HEK293 (cell line): ENCODE data around the gene SEC62.

ENCODE experiments used
- MZF1 ChIP-seq: fragments of 450-650 bp; formaldehyde crosslinking; IDR thresholded peaks from 2 replicates; pipeline ENCODE4 v1.5.1; 2017; ENCODE audit warnings: missing biosample characterization, missing genetic modification characterization, borderline replicate concordance
- SETDB1 ChIP-seq: IDR thresholded peaks from one replicate; pipeline ENCODE4 v1.6.1; 2017; ENCODE audit warnings: mild to moderate bottlenecking, low read length, moderate library complexity, mixed read lengths; ENCODE audit not compliant: insufficient read length
- YY1 ChIP-seq: fragments of 450-650 bp; formaldehyde crosslinking; IDR thresholded peaks from 2 replicates; pipeline ENCODE4 v1.5.1; 2018; ENCODE audit warnings: missing biosample characterization, missing genetic modification characterization
- ZNF274 ChIP-seq, 2 experiments: fragments of 200-500 bp in 1 of 2; fragments of 450-650 bp in 1 of 2; sonication (Bioruptor generic) in 1 of 2; formaldehyde crosslinking in 1 of 2; IDR thresholded peaks; 2 replicates each; pipeline versions ENCODE4 v1.5.1 to v1.6.1; 2014 to 2016; ENCODE audit warnings: borderline replicate concordance in 1 of 2, inconsistent platforms in 1 of 2, low read length in 1 of 2, missing biosample characterization in 1 of 2, missing genetic modification characterization in 1 of 2
- ZNF423 ChIP-seq: fragments of 450-650 bp; formaldehyde crosslinking; IDR thresholded peaks from 2 replicates; pipeline ENCODE4 v1.5.1; 2016; ENCODE audit warnings: missing biosample characterization, missing genetic modification characterization
- ZNF510 ChIP-seq: fragments of 450-650 bp; formaldehyde crosslinking; IDR thresholded peaks from 2 replicates; pipeline ENCODE4 v1.5.1; 2018; ENCODE audit warnings: mild to moderate bottlenecking, missing genetic modification characterization, missing biosample characterization; ENCODE audit not compliant: insufficient replicate concordance
- ZNF623 ChIP-seq: fragments of 450-650 bp; formaldehyde crosslinking; IDR thresholded peaks from 2 replicates; pipeline ENCODE4 v1.5.1; 2016; ENCODE audit warnings: missing biosample characterization, missing genetic modification characterization
- ZNF791 ChIP-seq: fragments of 450-650 bp; formaldehyde crosslinking; IDR thresholded peaks from 2 replicates; pipeline ENCODE4 v1.5.1; 2016; ENCODE audit warnings: missing biosample characterization, missing genetic modification characterization
- TF ChIP-seq, protein P1 (sequence below): fragments of 450-650 bp; formaldehyde crosslinking; IDR thresholded peaks from 2 replicates; pipeline ENCODE4 v1.5.1; 2016; ENCODE audit warnings: missing biosample characterization, missing genetic modification characterization
- TF ChIP-seq, protein P2 (sequence below): fragments of 450-650 bp; formaldehyde crosslinking; IDR thresholded peaks from 2 replicates; pipeline ENCODE4 v1.5.1; 2016; ENCODE audit warnings: missing biosample characterization, missing genetic modification characterization, low read depth

DNA sequence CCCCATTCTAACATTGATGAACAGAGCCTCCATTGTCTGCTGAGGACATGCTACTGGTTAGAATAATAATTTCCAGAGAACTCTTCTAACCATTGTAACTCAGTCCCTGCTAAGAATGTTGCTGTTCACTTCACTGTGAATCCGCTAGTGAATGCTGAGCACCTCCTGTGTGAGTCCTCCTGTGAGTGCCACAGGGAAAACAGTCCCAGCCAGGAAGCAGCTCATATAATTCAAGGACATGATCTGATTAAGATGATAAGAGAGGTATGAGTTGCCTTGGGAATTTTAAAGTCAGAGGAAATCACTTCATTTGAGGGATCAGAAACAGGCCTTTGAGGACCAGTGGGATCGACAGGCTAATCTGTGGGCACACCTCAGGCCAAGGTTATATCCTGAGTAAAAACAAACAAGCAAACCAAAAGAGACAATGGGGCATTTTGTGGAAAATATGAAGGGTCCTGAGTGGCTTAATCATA, 37.3 kb downstream of the SEC62 start:
- TF ChIP-seq, protein P1, sequence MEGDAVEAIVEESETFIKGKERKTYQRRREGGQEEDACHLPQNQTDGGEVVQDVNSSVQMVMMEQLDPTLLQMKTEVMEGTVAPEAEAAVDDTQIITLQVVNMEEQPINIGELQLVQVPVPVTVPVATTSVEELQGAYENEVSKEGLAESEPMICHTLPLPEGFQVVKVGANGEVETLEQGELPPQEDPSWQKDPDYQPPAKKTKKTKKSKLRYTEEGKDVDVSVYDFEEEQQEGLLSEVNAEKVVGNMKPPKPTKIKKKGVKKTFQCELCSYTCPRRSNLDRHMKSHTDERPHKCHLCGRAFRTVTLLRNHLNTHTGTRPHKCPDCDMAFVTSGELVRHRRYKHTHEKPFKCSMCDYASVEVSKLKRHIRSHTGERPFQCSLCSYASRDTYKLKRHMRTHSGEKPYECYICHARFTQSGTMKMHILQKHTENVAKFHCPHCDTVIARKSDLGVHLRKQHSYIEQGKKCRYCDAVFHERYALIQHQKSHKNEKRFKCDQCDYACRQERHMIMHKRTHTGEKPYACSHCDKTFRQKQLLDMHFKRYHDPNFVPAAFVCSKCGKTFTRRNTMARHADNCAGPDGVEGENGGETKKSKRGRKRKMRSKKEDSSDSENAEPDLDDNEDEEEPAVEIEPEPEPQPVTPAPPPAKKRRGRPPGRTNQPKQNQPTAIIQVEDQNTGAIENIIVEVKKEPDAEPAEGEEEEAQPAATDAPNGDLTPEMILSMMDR = no peak
- TF ChIP-seq SETDB1 (no peak), ZNF274 (IDR thresholded peaks at IDR 0.05; ENCODE audit: low read length) (no peak), ZNF274 (tag by site-specific recombination; IDR thresholded peaks at IDR 0.05; ENCODE audit: borderline replicate concordance) (no peak), YY1 (no peak), ZNF791 (no peak), ZNF423 (tag by site-specific recombination) (no peak), ZNF510 (tag by site-specific recombination) (no peak), ZNF623 (tag by site-specific recombination) (no peak), MZF1 (tag by site-specific recombination) (no peak)
- TF ChIP-seq, protein P2, sequence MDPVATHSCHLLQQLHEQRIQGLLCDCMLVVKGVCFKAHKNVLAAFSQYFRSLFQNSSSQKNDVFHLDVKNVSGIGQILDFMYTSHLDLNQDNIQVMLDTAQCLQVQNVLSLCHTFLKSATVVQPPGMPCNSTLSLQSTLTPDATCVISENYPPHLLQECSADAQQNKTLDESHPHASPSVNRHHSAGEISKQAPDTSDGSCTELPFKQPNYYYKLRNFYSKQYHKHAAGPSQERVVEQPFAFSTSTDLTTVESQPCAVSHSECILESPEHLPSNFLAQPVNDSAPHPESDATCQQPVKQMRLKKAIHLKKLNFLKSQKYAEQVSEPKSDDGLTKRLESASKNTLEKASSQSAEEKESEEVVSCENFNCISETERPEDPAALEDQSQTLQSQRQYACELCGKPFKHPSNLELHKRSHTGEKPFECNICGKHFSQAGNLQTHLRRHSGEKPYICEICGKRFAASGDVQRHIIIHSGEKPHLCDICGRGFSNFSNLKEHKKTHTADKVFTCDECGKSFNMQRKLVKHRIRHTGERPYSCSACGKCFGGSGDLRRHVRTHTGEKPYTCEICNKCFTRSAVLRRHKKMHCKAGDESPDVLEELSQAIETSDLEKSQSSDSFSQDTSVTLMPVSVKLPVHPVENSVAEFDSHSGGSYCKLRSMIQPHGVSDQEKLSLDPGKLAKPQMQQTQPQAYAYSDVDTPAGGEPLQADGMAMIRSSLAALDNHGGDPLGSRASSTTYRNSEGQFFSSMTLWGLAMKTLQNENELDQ (tag by site-specific recombination) = no peak
